Natural killer cell (primary cell): ENCODE data around the gene C16orf87. TPM values are rescaled to one million over a fixed set of nuclear protein-coding genes. Genes with fewer than 3 reads are reported as not detected.

Experiments used
- ATAC-seq, 3 donors: fragments of 150-1000 bp in 2 of 3; fragments of 200-7000 bp in 1 of 3; cut with Tn5 transposase; 1 replicate in 1 of 3; 2 replicates in 2 of 3; pipeline ENCODE4 v1.10.0; 2021; ENCODE audit warnings: mild to moderate bottlenecking in 2 of 3, moderate library complexity in 2 of 3
- DNase-seq, 2 donors: peaks; one replicate each; pipeline versions ENCODE4 v3.0.0 to v3.0.0-alpha.2; 2013 to 2021; ENCODE audit warnings: mixed read lengths in 1 of 2
- H3K27ac ChIP-seq: one replicate; pipeline ENCODE4 v1.5.1; 2013; ENCODE audit warnings: mild to moderate bottlenecking, low read length
- H3K27me3 ChIP-seq: one replicate; pipeline ENCODE4 v1.6.1; 2013; ENCODE audit warnings: low read length; ENCODE audit not compliant: control insufficient read depth, insufficient read depth
- H3K36me3 ChIP-seq: one replicate; pipeline ENCODE4 v1.6.1; 2013; ENCODE audit warnings: low read length; ENCODE audit not compliant: control insufficient read depth, insufficient read depth
- H3K4me1 ChIP-seq: one replicate; pipeline ENCODE4 v1.6.1; 2013; ENCODE audit warnings: low read length; ENCODE audit not compliant: control insufficient read depth, insufficient read depth
- H3K4me3 ChIP-seq: one replicate; pipeline ENCODE4 v1.5.1; 2013; ENCODE audit warnings: low read length
- H3K9me3 ChIP-seq: one replicate; pipeline ENCODE4 v1.6.1; 2013; ENCODE audit warnings: low read length; ENCODE audit not compliant: control insufficient read depth, insufficient read depth
- H3K27ac Mint-ChIP-seq, 2 donors: one replicate each; pipeline ENCODE4 v1.8.0; 2022; ENCODE audit warnings: mild to moderate bottlenecking in 2 of 2, mixed read lengths in 2 of 2, moderate library complexity in 1 of 2
- H3K27me3 Mint-ChIP-seq, 2 donors: one replicate each; pipeline ENCODE4 v1.8.0; 2022; ENCODE audit warnings: low read depth in 2 of 2, mixed read lengths in 2 of 2
- H3K36me3 Mint-ChIP-seq: one replicate; pipeline ENCODE4 v1.8.0; 2022; ENCODE audit warnings: mixed read lengths
- H3K4me1 Mint-ChIP-seq, 2 donors: one replicate each; pipeline ENCODE4 v1.8.0; 2022; ENCODE audit warnings: mixed read lengths in 2 of 2
- H3K4me3 Mint-ChIP-seq: one replicate; pipeline ENCODE4 v1.8.0; 2022; ENCODE audit warnings: mild to moderate bottlenecking, moderate library complexity, mixed read lengths
- H3K9me3 Mint-ChIP-seq, 2 donors: one replicate each; pipeline ENCODE4 v1.8.0; 2022; ENCODE audit warnings: mixed read lengths in 2 of 2
- CTCF ChIP-seq: fragments of 200-600 bp; IDR thresholded peaks from one replicate; pipeline ENCODE4 v1.8.0; 2022; ENCODE audit warnings: antibody characterized with exemption
- WGBS: methylation state at CpG from one replicate; pipeline ENCODE4 v1.1.7; 2013; ENCODE audit warnings: missing lambda C conversion rate; ENCODE audit not compliant: insufficient coverage; 5-methylcytosine and 5-hydroxymethylcytosine counted together
- intact Hi-C: fragments of 100-400 bp; cut with micrococcal nuclease; formaldehyde crosslinking; loops from one replicate; pipeline ENCODE4 v1.14.2; 2022
- total RNA-seq, 4 donors: library from RNA; stranded (reverse); fragments of 120-200 nt in 1 of 4; gene quantifications; one replicate each; pipeline versions ENCODE4 v1.2.3 to v1.2.4, GENCODE V29; 2013 to 2022

C16orf87 gene
- total RNA-seq, 3 donors from 2014 or later (not counting 1 experiment from before 2014, with no cell fraction given): 18.3 to 23.0 (median 18.8) TPM

- Histone ChIP-seq H3K9me3 (no peaks in the 10 kb centered on the region), H3K36me3 (no peaks in the 10 kb centered on the region), H3K4me1 (no peaks in the 10 kb centered on the region), H3K4me3 (no peak overlapping the region), H3K27ac (no peak overlapping the region), H3K27me3 (no peaks in the 10 kb centered on the region)
- no peak overlapping the region for H3K4me3 Mint-ChIP-seq
- WGBS: 27% methylated on average over 5 of the region's 5 CpGs
- no peaks in the 10 kb centered on the region for H3K4me1 Mint-ChIP-seq
- no peak overlapping the region for H3K27ac Mint-ChIP-seq
- no peaks in the 10 kb centered on the region for H3K36me3 Mint-ChIP-seq
- no peaks in the 10 kb centered on the region for H3K9me3 Mint-ChIP-seq
- ATAC-seq (peak in 2 of 3 donors; percentile 47 to 72), DNase-seq (peak; percentile 39 to 70)
- intact Hi-C loops: loop anchor here (1.0 to 10.0 kb wide), 2 partner anchors 55 to 1311 kb away; no protein-coding TSS in a partner anchor
- H3K27me3 Mint-ChIP-seq: no peaks in the 10 kb centered on the region
- peak; percentile 63 for TF ChIP-seq CTCF
Observed at GRCh38 chr16:46853713-46854443, 22.9 kb upstream of the C16orf87 start.

GRCh38 chr16:46852130-46852529, 21.1 kb upstream of the C16orf87 start:
- H3K9me3 ChIP-seq: no peaks in the 10 kb centered on the region
- H3K4me1 Mint-ChIP-seq: no peaks in the 10 kb centered on the region
- H3K4me1 ChIP-seq: no peaks in the 10 kb centered on the region
- WGBS: 77% methylated on average over 2 of the region's 3 CpGs
- ATAC-seq: no peak
- H3K4me3 Mint-ChIP-seq: no peak overlapping the region
- TF ChIP-seq CTCF: no peak
- no peak for DNase-seq
- no peak overlapping the region for H3K4me3 ChIP-seq
- no peaks in the 10 kb centered on the region for H3K9me3 Mint-ChIP-seq
- peaks cover 0 to 3% of the 10 kb centered on the region in 2 donors for H3K27me3 Mint-ChIP-seq
- H3K36me3 ChIP-seq: no peaks in the 10 kb centered on the region
- H3K36me3 Mint-ChIP-seq: no peaks in the 10 kb centered on the region
- H3K27ac ChIP-seq: no peak overlapping the region
- intact Hi-C loops: loop anchor here (10.0 kb wide), 1 partner anchor 1313 kb away; no protein-coding TSS in a partner anchor
- no peaks in the 10 kb centered on the region for H3K27me3 ChIP-seq
- H3K27ac Mint-ChIP-seq: no peak overlapping the region

- Mint-ChIP-seq H3K27me3 (peaks cover 2 to 3% of the 10 kb centered on the region in 2 donors), H3K27ac (no peak overlapping the region), H3K36me3 (no peaks in the 10 kb centered on the region), H3K4me1 (no peaks in the 10 kb centered on the region), H3K4me3 (no peak overlapping the region), H3K9me3 (no peaks in the 10 kb centered on the region)
- Histone ChIP-seq H3K4me3 (no peak overlapping the region), H3K27ac (no peak overlapping the region), H3K36me3 (no peaks in the 10 kb centered on the region), H3K27me3 (no peaks in the 10 kb centered on the region), H3K4me1 (no peaks in the 10 kb centered on the region), H3K9me3 (no peaks in the 10 kb centered on the region)
- 73% methylated on average over 3 of the region's 5 CpGs for WGBS
- no peak for ATAC-seq
- TF ChIP-seq CTCF: no peak
- intact Hi-C loops: loop anchor here (10.0 kb wide), 1 partner anchor 1314 kb away; no protein-coding TSS in a partner anchor
- DNase-seq: no peak
Observed at GRCh38 chr16:46850619-46851555, 19.9 kb upstream of the C16orf87 start.
